Fibroblast of upper back skin (primary cell): ENCODE results near the gene STING1.
"Not testable (repeated sequence)": the region's sequence is repeated elsewhere in the genome, so short reads cannot be mapped to it uniquely, and the experiment has no call there.

Source experiments
- DNase-seq: peaks from one replicate; pipeline ENCODE4 v3.0.0-alpha.2; 2013

The STING1 gene

GRCh38 chr5:139461698-139462097 is 20.9 kb downstream of the STING1 start:
- peak; percentile 47 for DNase-seq

GRCh38 chr5:139461176-139461575 is 21.4 kb downstream of the STING1 start:
- DNase-seq = no peak

- DNase-seq = peak; percentile 45
Measured at GRCh38 chr5:139460455-139460854, 22.1 kb downstream of the STING1 start.

DNA sequence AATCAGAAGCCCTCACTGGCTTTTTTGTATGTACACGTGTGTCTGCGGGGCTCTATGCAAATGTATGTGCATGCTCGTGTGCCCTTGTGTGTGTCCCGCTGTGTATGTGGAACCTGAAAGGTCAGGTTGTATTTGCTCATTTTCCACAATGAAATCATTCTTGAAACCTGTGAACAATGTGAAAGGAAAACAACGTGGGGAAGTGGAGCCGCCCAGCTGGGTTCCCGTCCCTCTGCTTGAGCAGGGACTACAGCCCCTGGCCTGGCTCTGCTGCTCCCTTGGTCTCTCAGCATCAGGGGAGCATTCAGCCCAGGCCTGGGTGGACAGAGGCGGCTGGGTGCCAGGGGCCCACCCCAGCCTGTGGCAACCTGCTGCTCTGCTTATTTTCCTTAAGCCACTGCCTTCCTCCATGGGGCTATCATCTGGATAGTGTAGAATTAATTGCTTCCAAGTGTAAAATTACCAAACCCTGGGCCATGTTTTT is 23.1 kb downstream of the STING1 start:
- no peak for DNase-seq

DNA sequence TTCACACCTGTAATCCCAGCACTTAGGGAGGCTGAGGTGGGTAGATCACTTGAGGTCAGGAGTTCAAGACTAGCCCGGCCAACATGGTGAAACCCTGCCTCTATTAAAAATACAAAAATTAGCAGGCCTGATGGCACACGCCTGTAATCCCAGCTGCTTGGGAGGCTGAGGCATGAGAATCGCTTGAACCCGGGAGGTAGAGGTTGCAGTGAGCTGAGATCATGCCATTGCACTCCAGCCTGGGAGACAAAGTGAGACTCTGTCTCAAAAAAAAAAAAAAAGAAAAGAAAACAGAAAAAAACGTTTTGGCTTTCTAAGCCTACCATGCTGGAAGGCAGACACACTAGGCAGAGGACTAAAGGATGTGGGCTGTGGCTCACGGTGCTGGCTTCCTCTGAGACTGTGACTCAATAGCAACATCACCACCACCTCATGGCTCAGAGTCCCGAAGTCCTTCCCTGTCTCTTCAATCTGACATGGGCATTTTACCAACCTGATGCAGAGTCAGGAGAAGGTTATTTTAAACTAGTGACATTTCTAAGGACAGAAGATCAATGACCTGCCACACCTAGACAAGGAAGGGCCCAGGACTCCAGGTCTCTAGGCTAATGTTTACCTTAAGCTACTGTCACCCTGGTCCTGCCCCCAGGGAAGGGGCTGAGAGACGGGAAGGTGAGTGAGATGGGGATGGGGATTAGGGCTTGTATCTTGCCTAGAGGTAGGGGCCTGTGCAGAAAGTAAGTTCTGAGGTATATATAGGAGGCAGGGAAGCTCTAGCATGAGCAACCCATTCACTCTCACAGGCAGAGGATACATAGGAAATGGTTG is 23.8 kb downstream of the STING1 start:
- peak; percentile 79 for DNase-seq

DNA sequence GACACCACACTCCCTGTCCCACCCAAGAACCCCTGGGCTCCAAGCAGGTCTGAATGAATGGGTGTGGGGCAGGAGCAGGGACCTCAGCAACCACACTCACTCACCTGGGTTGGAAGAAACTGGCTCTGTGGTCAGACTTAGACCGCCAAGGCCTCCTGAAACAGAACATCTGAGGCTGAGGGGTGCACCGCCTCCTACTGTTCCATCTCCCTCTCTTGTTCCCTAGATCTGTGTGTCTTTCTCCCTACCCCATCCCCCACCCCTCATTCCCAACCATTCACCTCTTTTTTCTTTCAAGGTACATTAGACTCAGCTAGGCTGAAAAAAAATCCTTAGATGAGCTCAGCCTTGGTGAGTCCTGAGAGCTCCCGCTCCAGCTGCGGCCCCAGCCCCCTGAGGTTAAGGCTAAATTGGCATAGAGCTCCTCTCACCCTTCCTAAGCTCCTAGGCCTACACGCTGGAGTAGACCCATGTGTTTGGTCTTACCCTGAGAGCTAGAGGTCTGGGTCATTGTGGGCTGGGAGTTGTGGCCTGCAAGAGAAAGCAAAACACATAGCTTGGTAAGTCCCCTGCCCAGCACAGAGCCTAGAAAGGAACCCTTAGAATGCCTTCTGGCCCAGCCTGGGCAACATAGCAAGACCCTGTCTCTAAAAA is 24.8 kb downstream of the STING1 start:
- no peak for DNase-seq

GRCh38 chr5:139457241-139457640 is 25.3 kb downstream of the STING1 start:
- DNase-seq = no peak

- no peak for DNase-seq
Measured at GRCh38 chr5:139456776-139457175, 25.8 kb downstream of the STING1 start.

GRCh38 chr5:139454568-139455290 is 27.8 kb downstream of the STING1 start:
- DNase-seq = no peak

DNA sequence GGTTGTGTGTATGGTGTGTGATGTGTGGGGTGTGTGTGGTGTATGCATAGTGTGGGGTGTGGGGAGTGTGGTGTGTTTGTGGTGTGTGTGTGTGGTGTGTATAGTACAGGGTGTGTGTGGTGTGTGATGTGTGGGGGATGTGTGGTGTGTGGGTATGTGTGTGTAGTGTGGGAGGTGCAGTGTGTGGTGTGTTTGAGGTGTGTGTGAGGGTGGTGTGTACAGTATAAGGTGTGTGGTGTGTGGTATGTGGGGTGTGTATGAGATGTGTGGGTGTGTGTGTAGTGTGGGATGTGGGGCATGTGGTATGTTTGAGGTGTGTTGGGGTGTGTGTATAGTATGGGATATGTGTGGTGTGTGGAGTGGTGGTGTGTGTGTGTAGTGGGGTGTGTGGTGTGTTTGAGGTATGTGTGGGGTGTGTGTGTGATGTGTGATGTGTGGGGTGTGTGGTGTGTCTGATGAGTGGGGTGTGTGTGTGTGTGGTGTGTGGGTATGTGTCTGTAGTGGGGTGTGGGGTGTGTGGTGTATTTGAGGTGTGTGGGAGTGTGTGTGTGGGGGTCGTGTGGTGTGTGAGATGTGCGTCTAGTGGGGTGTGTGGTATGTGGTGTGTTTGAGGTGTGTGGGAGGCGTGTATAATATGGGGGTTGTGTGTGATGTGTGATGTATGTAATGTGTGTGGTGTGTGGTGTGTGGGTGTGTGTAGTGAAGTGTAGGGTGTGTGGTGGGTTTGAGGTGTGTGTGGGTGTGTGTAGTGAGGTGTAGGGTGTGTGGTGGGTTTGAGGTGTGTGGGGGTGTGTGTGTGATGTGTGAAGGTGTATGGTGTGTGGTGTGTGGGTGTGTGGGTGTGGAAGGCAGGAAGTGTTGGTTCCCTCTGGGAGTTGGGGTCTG is 28.6 kb downstream of the STING1 start:
- no peak for DNase-seq

DNA sequence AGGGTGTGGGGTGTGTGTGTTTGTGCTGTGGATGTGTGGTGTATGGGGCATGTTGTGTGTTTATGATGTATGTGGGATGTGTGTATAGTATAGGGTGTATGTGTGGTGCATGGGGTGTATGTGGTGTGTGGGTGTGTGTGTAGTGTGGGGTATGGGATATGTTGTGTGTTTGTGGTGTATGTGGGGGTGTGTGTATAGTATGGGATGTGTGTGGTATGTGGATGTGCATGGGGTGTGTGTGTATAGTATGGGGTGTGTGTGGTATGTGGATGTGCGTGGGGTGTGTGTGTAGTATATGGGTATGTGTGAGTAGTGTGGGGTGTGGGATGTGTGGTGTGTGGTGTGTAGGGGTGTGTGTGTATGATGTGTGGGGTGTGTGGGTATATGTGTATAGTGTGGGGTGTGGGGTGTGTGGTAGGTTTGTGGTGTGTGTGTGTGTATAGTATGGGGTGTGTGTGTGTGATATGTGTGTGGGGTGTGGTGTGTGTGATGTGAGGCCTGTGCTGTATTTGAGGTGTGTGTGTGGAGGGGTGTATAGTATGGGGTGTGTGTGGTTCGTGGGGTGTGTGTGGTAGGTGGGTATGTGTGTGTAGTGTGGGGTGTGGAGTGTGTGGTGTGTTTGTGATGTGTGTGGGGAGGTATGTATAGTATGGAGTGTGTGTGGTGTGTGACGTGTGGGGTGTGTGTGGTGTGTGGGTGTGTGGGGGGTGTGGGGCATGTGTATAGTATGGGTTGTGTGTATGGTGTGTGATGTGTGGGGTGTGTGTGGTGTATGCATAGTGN is 30.5 kb downstream of the STING1 start:
- DNase-seq = no peak

- DNase-seq = no peak
Measured at GRCh38 chr5:139451176-139451575, 31.4 kb downstream of the STING1 start.

DNA sequence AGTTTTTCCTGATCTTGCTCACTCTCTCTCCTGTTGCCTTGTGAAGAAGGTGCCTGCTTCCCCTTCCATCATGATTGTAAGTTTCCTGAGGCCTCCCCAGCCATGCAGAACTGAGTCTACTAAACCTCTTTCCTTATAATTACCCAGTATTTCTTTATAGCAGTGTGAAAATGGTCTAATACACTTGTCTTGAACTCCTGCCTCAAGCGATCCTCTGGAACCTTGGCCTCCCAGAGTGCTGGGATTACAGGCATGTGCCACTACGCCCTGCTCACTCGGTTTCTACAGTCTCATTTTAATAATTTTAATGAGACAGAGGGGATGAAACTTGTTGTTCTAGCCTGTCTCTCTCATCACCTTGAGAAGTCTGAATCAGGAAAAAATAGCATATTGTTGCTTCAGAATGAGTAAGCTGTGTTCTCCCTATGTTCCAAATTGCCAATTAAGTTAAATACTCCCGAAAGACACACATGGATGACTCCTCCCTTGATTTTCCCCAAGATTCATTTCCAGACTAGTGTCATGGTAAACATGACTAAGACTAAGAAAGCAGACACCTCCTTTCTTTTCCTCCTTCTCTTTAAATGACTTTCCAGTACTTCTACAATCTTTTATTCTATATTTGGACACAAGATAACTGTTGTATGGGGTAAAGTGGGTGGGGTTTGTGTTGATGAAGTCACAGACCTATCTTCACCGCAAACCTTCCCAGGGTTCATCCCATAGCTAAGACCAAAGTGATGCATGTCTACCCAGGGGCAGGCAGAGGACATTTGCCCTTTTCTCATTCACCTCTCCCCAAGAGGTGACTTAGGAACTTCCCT is 35.4 kb downstream of the STING1 start:
- peak; percentile 51 for DNase-seq

- peak; percentile 92 for DNase-seq
Measured at GRCh38 chr5:139445325-139446170, 37.0 kb downstream of the STING1 start.

DNA sequence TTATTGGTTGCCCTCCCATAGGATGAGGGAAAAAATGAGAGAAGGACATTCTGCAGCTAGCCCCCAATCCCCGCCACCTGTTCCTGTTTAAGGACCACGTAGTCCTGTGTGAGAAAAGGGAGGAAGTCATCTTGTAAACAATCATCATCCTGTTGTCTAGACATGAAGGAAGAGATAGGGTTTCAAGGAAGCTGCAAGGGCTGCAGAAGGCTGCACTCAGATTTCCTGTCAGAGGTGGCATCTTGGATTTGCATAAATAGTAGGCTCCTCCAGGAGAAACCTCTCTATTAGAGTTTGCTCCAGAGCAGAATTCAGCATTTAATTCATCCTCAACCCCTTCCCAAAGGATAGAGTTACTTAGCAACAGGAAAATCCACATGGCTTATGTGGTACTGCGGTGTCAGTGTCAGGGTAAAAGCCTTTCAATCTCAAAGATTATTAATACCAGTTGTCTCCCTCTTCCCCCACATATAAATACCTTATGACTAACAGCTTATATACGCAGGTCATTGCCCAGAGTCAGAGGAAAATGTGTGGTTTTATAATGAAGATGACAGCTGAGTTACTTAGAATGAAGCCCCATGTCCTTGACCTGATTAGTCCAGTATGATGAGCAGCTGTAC is 38.6 kb downstream of the STING1 start:
- DNase-seq = peak; percentile 96

- not testable (repeated sequence) for DNase-seq
Measured at GRCh38 chr5:139440416-139440815, 42.1 kb downstream of the STING1 start.

DNA sequence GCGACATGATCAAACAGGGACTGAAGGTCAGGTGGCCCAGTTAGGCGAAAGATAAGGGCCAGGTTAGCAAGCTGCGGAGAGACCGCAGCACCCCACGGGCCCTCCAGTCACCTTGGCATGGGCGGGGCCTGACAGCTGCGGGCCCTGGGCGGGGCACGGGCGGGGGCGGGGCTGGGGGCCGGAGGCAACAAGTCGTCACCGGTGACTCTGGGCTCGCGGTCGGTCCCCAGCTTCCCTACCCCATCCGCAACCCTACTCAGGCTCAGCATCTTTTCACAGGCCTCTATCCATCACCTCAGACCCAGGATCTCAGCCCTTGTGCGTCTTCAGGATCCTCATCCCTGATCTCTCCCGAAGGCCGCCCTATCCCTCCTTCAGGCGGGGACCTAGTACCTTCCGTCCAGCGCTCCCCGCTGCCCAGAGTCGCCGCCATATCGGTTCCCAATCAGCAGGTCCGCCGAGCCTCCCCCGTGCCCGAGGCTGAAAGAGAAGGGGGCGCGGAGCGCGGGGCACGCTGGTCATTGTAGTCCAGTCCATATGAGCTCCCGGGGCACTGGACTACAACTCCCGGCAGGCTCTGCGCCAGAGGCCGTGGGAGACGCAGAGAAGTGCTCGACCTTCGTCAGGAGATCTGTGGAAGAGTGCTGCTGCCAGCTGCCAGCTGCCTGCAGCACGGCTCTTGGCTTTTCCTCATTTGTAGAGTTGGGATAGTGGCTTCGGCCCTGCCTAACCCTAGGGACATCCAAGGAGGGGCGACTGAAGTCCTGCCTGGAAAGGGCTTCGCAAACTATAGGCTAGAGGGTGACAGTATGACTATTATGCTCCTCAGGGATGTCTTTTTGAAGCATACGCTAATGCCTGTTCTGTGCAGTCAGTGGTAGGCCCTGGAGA is 43.3 kb downstream of the STING1 start, which contains the start of gene DNAJC18:
DNAJC18 (minus strand) TSS at position 513 of the 891 bp plus-strand sequence; CDS start at position 433, 80 bp downstream.
- DNase-seq = peak; percentile 91

DNA sequence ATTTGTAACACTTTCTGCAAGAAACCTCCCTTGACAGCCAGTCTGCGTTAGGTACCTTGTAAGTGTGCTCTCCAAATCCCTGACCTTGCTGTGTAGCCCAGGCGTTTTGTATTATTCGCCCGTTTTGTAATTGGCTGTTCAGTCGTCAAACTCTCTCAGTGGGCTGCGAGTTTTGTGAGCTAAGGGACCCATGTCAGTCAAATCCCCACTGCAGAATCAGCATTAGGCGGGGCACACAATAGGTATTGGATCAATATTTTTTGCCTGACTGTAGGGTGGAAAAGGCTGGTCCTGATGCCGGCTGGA is 43.9 kb downstream of the STING1 start:
- no peak for DNase-seq
